Right kidney (tissue), 1 donor: ENCODE data around the gene C6orf132.

Experiments
- DNase-seq: peaks from one replicate; pipeline ENCODE4 v3.0.0-alpha.2; 2016

Gene C6orf132

DNA sequence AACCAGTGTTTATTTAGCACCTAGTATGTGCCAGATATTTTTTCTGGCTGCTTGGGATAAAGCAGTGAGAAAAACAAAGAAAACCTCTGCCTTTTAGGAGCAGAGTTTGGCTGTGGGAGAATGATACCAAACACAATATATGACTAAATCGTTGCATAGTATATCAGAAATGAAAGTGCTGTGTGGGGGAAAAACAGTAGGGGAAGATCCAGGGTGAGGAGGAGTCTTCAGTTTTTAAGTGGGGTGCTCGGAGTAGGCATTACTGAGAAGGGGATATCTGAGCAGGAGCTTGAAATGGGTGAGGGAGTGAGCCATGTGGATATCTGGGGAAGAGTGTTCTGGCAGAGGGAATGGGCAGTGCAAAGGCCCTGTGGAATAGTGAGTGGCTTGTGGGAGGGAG lies 69.1 kb downstream of the C6orf132 start:
- DNase-seq: no peak

GRCh38 chr6:42071881-42072583 lies 70.4 kb downstream of the C6orf132 start:
- no peak for DNase-seq

DNA sequence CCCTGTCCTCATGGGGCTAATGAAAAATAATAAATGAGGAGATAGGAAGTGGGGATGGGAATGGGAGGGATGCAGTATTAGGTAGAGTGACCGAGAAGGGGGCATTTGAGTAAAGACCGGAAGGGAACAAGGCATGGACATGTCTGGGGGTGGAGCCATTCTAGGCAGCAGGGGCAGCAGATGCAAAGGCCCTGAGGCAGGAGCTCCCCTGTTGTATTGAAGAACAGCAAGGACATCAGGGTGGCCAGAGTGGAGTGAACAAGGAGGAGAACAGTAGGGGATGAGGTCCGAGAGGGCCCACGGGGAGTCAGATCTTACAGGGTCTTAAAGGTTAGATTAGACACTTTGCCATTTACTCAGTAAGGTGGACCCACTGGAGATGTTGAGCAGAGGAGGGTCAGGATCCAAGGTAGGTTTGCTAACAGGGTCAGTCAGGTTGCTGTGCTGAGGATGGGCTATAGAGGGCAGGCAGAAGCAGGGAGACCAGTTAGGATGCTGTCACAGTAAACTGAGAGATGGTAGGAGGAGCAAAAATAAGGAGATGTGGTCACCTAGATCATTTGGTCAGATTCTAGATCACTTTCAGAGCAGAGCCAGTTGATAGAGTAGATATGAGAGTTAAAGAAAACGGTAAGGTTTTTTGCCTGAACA lies 73.4 kb downstream of the C6orf132 start:
- DNase-seq: no peak

GRCh38 chr6:42068173-42068572 lies 74.2 kb downstream of the C6orf132 start:
- DNase-seq: no peak

DNA sequence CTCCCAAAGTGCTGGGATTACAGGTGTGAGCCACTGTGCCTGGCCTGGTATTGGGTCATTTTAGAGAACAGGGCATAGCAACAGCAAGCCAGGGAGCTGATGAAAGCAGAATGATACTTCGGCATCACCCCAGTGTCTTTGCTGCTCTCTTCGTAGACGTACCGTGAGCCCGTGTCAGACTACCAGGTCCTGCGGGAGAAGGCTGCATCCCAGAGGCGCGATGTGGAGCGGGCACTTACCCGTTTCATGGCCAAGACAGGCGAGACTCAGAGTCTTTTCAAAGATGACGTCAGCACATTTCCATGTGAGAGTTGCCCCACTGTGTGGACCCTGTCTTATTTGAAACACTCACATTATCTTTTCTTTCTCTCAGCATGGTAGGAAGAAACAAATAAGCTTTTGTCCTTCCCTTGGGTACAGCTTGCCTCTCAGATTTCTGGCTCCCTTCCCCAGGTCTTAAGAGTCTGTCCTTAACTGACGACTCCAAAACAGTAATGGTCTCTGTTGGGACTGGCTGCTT lies 76.2 kb downstream of the C6orf132 start:
- DNase-seq: no peak

GRCh38 chr6:42059743-42060142 lies 82.7 kb downstream of the C6orf132 start:
- DNase-seq: no peak

GRCh38 chr6:42053601-42054000 lies 88.8 kb downstream of the C6orf132 start:
- DNase-seq: no peak

- no peak for DNase-seq
Measured at GRCh38 chr6:42051268-42051653, 91.2 kb downstream of the C6orf132 start.
